HG02623 (cell line): ENCODE results near the gene GULP1.
"Not testable (repeated sequence)": the region's sequence is repeated elsewhere in the genome, so short reads cannot be mapped to it uniquely, and the experiment has no call there.

Source experiments
- ATAC-seq: cut with Tn5 transposase; IDR thresholded peaks from one replicate; pipeline ENCODE4 v1.9.1; 2021; ENCODE audit warnings: moderate library complexity; ENCODE audit not compliant: unreplicated experiment

The GULP1 gene, protein sequence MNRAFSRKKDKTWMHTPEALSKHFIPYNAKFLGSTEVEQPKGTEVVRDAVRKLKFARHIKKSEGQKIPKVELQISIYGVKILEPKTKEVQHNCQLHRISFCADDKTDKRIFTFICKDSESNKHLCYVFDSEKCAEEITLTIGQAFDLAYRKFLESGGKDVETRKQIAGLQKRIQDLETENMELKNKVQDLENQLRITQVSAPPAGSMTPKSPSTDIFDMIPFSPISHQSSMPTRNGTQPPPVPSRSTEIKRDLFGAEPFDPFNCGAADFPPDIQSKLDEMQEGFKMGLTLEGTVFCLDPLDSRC

DNA sequence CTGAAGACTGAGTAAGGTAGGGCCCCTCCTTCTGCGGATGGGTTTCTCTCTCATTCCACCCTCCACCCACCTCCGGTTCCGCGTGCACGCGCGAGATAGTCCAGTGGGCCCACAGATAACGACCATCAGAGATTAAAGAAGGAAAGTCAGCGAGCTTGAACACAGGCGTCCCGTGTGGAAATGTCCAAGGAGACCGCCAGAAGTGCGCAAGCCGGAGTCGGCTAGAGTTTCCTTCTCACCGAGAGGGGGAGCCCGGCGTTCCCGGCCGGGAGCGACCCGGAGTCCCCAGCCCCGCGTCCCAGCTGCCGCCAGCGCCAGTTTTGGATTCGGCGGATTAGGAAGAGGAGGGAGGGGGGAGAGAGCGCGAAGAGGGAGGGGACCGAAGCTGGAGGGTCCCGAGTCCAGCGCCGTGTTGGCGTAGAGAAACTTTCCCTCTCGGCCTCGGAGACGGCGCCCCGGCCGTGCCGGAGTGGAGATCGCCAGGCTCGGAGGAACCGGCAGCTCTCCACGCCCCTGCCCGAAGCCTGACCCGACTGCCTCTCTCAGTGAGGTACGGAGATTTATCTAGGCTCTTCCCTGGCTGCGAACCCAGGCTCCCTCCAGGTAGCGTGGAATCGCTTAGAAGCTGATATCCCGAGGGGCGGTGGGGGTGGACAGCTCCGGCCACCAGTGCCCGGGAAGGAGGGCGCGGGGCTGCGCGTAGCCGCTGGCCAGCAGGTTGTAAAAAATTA lies at the start of gene GULP1:
Gene GULP1, plus strand, starts transcription at position 258 of the 731 bp plus-strand sequence. CDS start 185,829 bp downstream, outside the sequence.
- ATAC-seq = no peak

DNA sequence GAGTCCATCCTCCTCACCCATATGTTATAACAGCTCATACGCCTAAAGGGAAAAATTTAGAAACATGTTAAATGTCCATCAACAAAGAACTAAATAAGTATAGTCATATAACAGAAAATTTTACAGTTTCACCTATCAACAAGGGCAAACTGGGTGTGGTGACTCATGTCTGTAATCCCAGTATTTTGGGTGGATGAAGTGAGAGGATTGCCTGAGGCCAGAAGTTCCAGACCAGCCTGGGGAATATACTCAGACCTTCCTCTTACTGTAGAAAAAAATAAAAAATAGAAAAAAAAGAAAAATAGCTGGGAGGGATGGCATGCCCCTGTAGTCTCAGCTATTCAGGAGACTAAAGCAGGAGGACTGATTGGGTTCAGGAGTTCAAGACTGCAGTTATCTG lies 48.3 kb upstream of the GULP1 start:
- no peak for ATAC-seq

DNA sequence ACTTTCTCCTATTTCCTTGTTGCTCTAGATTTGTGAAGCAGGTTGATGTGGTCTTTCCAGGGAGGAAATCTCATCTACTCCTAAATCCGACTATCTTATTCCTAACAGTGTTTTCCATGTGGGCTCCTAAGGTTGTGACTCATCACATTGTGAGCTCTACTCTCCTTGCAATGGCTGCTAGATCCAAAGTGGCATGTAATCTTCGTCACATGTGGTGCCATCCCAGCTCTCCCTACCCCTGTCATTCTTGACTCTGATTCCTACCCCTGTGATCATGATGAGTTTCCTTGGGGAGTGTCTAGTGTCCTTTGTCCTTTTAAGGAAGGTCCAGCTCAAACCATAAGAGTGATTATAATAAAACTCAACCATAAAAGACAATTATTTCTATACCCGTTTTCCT lies 47.3 kb upstream of the GULP1 start:
- ATAC-seq = no peak

DNA sequence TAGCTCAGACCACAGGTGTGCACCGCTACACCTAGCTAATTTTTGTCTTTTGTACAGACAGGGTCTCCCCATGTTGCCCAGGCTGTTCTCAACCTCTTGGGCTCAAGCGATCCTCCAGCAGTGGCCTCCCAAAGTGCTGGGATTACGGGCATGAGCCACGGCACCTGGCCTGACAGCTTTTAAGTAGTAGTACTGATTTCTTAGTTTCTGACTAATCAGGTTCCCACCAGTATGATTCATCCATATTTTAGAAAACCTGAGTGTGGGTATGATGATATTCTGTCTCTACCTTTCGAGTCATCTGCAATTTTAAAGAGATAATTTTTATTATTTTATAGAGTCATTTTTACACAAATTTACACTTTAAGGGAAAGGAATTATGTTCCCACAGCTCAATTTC lies 46.4 kb upstream of the GULP1 start:
- ATAC-seq = no peak

DNA sequence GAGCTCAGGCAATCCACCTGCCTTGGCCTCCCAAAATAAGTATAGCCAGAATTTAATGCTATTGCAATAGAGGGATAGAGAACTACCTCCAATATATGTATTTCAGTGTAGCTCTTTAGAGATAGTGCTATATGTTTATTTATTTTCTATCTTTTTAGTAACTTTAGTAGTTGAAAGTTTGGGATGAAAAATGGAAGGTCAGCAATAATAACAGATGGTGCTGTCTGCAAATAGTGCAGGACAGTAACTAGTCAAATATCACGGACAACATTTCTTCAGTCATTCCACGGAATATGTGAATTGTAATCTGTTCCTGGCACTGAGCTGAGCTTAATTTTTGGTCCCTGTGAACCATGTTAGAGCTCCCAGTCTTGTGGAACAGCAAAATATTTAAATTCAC lies 43.2 kb upstream of the GULP1 start:
- no peak for ATAC-seq

DNA sequence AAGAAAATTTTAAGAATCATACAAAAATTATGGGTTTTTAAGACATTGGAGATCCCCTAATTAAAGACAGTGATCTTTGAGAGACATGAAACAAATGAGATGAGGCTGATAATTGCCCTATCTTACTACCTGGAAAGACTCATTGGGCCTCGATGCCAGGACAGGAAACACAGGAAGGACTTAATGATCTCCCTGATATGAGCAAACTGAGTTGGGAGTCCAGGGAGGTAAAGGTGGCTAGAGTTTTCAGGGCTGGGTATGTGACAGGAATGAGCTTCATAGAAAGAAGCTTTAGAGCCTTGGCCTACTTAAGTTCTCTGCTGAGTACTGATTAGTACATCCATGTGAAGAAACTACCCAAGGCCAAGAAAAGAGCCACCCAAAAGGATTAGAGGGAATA lies 40.6 kb upstream of the GULP1 start:
- ATAC-seq = no peak

DNA sequence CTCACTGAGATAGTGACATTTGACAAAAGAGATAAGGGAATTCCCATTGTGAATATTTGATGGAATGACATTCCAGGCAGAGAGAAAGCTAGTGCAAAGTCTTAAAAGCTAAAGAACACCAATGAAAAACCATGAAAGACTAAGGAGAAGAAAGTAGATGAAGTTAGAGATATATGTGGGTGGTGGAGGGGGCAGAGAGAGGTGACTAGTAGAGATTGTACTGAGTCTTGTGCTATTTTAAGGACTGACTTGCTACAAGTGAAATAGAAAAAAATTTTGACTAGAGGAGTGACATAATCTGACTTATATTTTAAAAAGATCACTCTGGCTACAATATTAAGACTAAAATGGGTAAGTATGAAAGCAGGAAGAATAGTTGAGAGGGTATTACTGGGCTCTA lies 35.3 kb upstream of the GULP1 start:
- ATAC-seq = no peak

DNA sequence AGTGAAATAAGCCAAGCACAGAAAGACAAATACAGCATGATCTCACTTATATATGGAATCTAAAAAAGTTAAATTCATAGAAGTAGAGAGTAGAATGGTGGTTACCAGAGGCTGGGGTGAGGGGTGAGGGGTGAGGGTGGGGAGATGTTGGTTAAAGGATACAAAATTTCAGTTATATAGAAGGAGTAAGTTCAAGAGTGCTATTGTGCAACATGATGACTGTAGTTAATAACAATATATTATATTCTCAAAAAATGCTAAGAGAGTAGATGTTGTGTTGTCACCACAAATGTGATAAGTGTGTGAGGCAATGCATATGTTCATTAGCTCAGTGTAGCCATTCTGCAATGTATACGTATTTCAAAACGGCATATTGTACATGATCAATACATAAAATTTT lies 26.4 kb upstream of the GULP1 start:
- no peak for ATAC-seq

DNA sequence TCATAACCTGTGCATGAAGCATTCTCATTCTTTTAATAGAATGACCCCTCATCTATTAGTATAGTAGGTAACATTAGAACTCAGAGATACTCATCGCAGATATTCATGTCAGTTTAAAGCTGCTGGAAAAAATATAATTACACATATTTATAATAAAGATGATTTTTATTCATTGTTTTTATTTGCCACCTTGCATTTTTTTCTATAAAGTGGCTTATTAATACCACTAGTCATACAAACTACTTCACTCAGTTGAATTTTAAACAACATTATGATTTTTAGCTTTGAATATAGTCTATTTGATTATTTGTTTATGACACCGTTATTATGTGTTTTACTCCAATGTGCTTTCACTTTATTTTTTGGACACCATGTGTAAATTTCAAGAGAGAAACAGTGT lies 23.9 kb upstream of the GULP1 start:
- no peak for ATAC-seq

DNA sequence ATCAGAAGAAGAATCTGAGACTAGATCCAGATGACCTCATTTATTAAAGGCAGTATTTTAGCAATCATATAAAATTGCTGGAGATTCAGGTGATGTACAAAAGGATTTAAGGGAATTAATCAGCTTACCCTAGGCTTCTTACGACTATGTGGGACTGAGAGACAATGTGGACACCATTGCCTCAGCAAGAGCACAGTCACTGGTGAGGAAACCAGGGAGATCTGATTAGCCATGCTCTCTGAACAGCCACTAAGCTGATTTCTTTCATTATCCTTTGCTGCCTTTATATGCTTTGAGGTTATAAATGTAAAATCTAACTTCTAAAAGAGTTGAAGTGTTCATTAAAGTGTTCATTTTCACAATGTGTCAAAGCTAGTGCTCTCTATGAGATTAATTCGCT lies 22.7 kb upstream of the GULP1 start:
- ATAC-seq = no peak

DNA sequence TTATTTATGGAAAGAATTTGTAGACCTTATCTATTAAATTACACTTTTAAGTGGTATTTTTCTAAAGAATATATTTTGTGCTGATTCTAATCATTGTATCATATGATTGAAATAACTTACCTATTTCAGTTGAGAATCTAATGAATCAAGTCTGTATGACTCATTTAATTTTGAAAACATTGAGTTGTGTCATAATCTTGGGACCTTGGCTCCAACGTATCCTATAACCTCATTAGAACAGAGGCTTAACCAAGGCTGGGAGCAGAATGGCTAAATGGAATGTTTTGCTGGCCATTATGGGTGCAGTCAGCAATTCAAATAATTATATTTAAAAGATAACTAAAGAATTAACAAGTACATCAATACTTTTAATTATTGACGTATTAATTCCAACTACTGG lies 19.6 kb upstream of the GULP1 start:
- no peak for ATAC-seq

DNA sequence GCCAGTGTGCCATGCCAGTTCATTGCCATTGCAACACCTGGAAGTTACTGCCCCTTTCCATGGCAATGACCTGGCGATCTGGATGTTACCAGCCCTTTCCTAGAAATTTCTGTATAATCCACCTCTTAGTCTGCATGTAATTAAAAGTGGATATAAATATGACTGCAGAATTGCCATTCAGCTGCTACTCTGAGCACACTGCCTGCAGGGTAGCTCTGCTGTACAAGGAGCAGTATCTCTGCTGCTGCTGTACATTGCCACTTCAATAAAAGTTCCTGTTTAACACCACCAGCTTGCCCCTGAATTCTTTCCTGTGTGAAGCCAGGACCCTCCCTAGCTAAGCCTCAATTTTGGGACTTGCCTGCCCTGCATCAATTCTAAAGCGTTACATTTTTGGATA lies 17.4 kb upstream of the GULP1 start:
- ATAC-seq = no peak

DNA sequence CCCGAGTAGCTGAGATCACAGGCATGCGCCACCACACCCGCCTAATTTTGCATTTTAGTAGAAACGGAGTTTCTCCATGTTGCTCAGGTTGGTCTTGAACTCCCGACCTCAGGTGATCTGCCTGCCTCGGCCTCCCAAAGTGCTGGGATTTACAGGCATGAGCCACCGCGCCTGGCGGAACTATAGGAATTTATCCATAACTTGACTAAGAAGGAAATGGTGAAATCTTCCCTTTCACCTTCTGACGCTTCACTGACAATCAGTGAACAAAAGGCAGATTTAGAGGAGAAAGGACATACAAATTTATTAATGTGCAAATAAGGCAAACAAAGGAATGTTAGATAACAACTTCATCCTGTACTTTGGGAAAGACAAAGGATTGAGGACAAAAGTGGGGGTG lies 15.4 kb upstream of the GULP1 start:
- no peak for ATAC-seq

DNA sequence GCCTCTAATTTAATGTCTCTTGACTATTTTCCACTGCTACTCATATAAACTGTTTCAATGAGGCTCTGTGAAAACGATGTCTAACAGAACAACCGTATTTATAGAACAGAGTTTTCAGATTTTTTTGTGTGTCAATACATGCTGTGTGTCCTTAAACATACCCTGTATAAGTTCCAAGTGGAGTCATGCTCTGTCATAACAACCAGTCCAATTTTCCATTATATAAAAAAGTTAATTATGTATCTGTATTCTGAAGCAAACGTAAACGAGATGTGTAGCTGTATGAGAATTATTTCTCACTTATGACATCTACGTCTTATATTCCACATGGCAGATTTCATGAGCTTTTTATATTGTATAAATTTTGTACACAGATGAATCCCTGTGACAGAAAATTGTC lies 13.9 kb upstream of the GULP1 start:
- no peak for ATAC-seq

DNA sequence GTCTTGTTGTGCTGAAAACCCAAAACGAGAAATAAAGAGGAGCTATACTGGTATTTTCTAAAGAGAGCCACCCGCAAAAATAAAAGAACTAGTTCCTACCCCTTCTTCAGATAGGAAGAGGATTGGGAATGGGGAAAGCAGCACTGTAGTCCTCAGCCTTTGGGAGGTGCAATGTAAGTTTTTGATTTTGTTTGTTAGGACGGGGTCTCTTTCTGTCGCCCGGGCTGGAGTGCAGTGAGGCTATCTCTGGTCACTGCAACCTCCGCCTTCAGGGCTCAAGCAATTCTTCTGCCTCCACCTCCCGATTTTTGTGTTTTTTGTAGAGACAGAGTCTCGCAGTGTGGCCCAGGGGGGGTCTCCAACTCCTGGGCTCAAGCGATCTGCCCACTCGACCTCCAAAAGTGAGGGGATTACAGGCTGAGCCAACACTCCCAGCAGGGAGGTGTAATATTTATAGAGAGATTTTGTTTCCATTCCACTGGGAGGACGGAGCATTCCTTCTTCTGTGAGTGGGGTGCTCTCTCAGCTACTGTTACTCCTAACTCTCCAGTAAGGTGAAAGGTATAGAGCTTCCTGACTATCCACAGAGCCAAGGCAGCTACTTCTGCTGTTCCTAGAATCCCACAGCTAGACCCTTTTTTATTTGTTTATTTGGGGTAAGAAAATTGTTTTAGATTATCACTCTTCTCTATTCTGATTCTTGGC lies 13.1 kb upstream of the GULP1 start:
- no peak for ATAC-seq

DNA sequence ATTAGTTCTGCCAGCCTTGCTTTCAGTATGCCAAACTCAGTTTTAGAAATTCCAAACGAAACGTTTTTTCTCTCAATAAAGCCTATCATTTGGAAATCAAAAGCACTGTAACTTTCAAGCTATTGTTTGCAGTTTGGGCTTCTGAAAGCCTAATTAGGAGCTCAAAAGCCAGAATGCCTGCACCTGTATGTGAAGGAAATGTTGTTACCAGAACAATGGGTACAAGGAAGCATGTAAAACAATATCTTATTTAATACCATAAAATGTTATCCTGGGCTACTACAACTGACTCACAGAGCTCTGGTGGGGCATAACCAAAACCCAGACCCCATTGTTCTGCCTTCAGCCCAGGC lies 12.6 kb upstream of the GULP1 start:
- no peak for ATAC-seq

DNA sequence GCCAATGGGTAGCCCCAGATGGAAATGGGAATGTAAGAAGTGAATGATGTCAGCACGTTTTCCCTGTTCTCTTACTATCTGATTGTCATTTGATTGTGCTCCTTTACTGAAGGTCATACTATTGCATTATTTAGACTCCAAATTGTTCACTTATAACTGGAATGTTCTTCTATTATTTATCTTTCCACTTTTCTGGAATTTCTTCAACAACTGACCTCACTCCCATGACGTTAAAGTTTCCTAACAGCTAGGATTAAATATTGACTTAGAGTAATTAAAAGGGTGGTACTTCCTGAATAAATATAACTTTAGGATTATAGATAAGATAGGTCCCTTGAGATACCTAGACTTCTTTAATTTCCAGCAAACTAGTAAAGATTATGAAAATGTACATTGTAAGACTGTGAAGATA lies 10.9 kb upstream of the GULP1 start:
- no peak for ATAC-seq

DNA sequence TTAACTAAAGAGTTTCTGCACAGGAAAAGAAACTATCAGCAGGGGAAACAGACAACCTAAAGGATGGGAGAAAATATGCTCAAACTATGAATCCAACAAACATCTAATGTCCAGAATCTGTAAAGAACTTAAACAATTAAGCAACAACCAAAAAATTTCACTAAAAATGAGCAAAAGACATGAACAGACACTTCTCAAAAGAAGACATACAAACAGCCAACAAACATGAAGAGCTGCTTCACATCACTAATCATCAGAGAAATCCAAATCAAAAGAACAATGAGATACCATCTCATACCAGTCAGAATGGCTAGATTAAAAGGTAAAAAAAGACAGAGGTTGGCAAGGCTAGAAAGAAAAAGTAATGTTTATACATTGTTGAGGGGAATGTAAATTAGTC lies 8.8 kb upstream of the GULP1 start:
- no peak for ATAC-seq

DNA sequence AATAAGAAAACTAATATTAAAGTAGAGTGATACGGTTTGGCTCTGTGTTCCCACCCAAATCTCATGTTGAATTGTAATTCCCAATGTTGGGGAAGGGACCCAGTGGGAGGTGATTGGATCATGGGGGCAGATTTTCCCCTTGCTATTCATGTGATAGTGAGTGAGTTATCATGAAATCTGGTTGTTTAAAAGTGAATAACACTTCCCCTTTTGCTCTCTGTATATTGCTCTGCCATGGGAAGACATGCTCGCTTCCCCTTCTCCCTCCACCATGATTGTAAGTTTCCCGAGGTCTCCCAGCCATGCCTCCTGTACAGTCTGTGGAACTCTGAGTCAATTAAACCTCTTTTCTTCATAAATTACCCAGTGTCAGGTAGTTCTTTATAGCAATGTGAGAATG lies 7.4 kb upstream of the GULP1 start:
- ATAC-seq = not testable (repeated sequence)

DNA sequence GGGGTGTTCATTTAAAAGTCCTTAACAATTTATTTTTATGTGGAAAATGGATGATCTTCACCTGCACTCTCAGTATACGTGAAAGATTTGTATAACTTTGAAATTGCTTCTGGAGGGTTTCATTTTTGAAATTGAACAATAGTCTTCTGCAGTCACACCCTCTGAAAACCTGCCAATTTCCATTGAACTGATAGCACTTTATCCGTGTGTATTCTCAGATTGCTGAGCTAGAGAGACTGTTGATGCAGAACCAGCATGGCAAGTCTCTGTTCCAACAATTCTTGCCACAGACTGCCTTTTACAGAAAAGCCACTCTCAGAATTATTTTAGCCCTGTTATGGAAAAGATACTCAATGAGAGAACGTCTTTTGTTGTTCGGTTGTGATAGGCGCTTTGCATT lies 6.6 kb upstream of the GULP1 start:
- no peak for ATAC-seq

DNA sequence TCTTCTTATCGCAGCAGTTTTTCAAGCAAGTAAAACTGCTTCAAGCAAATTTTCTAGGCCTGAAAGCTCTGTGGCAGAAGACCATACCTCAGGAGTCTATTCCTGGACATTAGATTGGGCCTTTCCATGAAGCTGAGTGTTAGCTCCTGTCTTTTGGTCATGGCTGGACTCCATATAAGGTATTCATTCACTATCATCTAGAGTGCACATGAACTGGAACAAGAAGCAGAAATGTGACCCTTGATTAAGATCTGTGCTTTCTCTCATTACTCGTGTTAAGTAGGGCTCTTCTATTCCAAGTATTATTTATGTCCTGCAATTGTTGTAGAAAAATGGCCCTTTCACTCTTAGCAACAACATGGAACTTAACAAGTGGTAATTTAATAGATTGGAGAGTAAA lies 5.9 kb upstream of the GULP1 start:
- ATAC-seq = no peak

DNA sequence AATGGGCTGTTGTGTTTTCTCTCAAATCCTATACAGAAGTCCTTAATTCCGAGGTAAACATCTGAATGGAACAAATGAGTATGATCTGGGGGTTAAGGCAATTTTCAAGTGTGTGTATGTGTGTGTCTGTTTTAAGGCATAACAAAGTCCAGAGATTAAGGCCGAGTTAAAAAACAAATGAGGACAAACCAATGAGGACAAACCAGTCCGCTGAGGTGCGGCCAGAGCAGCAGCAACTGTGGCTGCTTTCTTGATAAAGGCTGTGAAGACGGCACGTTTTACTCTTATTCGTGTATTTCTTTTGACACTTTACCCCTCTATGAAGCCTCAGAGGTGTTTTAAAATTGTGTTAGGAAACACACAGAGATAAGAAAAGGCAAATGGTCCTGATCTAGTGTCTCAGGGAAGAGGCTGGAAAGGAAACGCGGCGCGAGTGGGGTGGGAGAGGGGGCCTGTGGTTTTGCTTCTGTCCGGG lies 495 bp upstream of the GULP1 start:
- ATAC-seq = no peak
